GM18499 (cell line): ENCODE data around the gene BCAP31.

Experiments
- ATAC-seq: cut with Tn5 transposase; IDR thresholded peaks from one replicate; pipeline ENCODE4 v1.9.1; 2021; ENCODE audit warnings: moderate number of reproducible peaks; ENCODE audit not compliant: insufficient read depth, unreplicated experiment

BCAP31 gene

DNA sequence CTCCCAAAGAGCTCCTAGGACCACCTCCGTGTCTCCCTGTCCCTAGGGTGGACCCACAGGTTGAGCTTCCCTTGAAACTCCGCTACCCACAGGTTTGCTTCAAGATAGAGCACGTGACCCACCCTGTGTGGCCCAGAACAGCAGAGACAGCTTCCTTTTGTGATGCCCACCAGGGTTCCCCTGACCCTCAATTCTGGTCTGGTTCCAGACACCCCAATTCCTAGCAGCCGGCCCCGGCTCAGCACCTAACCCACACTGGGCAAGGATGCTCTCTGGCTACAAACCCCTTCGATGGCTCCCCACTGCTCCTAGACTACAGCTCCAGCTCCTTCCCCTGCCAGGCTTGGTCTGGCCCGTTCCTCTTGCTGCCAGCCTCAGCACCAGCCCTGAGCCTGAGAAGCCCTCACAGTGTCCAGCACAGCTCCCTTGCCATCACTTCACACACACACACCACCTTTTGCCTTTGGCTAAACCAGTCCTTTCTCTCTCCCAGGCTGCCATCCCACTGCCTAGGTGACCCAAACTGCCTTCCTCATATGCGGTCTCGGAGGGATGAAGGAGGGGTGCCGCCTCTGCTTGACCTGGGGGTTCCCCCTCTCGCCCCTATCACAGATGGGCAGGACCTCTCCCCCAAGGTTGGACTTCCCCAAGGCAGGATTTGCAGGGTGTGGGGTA is 56.8 kb downstream of the BCAP31 start:
- no peak for ATAC-seq

GRCh38 chrX:153665726-153666306 is 58.4 kb downstream of the BCAP31 start:
- ATAC-seq, result no peak

- ATAC-seq, result no peak
Measured at GRCh38 chrX:153662266-153662665, 61.9 kb downstream of the BCAP31 start.

- no peak for ATAC-seq
Measured at GRCh38 chrX:153659268-153659667, 64.9 kb downstream of the BCAP31 start.

DNA sequence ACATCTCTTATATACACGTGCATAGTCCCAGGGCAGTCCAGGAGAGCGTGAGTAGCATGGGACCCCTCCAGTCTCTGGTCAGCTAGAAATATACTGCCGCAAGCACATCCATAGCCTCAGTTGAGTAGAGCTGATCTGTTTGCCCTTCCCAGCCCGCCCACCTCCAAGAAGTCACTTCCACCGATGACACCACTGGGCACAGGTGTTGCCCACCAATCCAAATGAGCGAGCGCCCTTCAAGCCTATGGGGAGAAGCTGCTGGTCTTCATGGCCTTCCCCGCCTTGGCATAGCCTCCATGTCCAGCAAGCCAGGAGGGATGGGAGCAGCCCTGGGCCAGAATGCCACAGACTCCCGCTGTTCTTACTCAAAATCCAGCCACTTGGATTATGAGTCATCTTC is 67.0 kb downstream of the BCAP31 start:
- no peak for ATAC-seq

GRCh38 chrX:153653556-153653955 is 70.6 kb downstream of the BCAP31 start:
- ATAC-seq, result no peak

DNA sequence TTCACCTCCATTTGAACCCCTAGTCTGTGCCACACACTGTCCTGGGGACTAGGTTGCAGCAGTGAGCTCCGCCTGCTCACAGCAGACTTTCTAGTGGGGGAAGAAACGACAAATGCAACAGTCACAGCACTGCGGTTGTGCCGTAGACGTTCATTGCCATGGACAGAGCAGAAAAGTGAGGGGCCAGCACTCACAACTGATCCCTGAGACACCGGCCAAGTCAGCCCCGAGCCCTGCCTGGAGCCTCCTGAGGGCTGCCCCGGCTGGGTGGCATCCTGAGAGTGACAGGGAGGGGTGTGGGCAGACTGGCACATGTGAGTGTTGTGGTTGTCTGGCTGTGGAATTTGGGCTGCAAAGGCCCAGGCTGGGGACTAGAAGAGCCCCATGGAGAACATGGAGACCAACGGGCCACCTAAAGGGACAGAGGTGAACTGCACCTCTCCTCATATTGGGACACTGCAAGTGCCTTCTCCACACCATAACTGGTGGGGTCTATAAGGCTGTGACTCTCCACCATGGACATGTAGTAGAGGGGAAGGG is 72.6 kb downstream of the BCAP31 start:
- no peak for ATAC-seq

DNA sequence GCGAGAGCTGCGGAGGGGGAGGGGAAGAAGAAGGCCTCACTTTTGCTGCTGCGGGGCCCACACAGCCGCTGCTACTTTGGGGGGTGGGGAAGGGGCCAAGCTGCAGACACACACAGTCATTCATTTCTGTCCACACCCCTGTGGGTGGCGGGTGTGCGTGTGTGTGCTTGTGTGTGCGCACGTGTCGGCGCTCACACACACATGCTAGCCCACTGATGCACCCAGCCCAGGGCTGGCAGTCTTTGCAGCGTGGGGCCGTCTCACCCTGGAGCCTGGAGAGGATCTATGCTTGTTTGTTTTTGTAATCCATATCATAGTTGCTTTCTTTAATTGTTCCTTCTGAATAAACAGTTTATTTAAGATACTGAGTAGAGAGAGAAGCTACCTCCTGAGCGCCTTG is 73.2 kb downstream of the BCAP31 start:
- no peak for ATAC-seq
